DOHH2 (cell line): ENCODE measurements around the gene NFATC4.

Experiments used
- H3F3A ChIP-seq: fragments of 200-600 bp; sonication (generic), shearing (Covaris generic); 2 replicates; pipeline ENCODE4 v1.6.0; 2016; ENCODE audit warnings: antibody characterized with exemption, mild to moderate bottlenecking; ENCODE audit not compliant: control insufficient read depth, insufficient read depth
- H3K27ac ChIP-seq: fragments of 200-600 bp; sonication (generic); 2 replicates; pipeline ENCODE4 v1.5.1; 2014; ENCODE audit warnings: low read depth, mild to moderate bottlenecking, low read length, moderate library complexity
- H3K27me3 ChIP-seq: fragments of 200-600 bp; sonication (generic); 2 replicates; pipeline ENCODE4 v1.6.1; 2014; ENCODE audit warnings: mild to moderate bottlenecking, low read length, mixed read lengths; ENCODE audit not compliant: control insufficient read depth
- H3K36me3 ChIP-seq: fragments of 200-600 bp; sonication (generic); 2 replicates; pipeline ENCODE4 v1.6.1; 2014; ENCODE audit warnings: mild to moderate bottlenecking, low read length, moderate library complexity, mixed read lengths; ENCODE audit not compliant: control insufficient read depth
- H3K4me1 ChIP-seq: fragments of 200-600 bp; sonication (generic); 2 replicates; pipeline ENCODE4 v1.6.1; 2014; ENCODE audit warnings: mild to moderate bottlenecking, low read length, mixed read lengths; ENCODE audit not compliant: control insufficient read depth
- H3K4me2 ChIP-seq: fragments of 200-600 bp; sonication (generic); 2 replicates; pipeline ENCODE4 v1.6.0; 2014; ENCODE audit warnings: mild to moderate bottlenecking, low read length, moderate library complexity
- H3K4me3 ChIP-seq: fragments of 200-600 bp; sonication (generic); 2 replicates; pipeline ENCODE4 v1.5.1; 2014; ENCODE audit warnings: mild to moderate bottlenecking, low read length, mixed read lengths
- H3K79me2 ChIP-seq: fragments of 200-600 bp; sonication (generic); 2 replicates; pipeline ENCODE4 v1.6.1; 2014; ENCODE audit warnings: mild to moderate bottlenecking, low read length, mixed read lengths; ENCODE audit not compliant: control insufficient read depth
- H3K9me2 ChIP-seq: fragments of 200-600 bp; sonication (generic); replicated peaks from 2 replicates; pipeline ENCODE4 v1.6.1; 2014; ENCODE audit warnings: mild to moderate bottlenecking, low read length, mixed read lengths; ENCODE audit not compliant: control insufficient read depth
- H3K9me3 ChIP-seq: fragments of 200-600 bp; sonication (generic); 2 replicates; pipeline ENCODE4 v1.6.1; 2014; ENCODE audit warnings: antibody characterized with exemption, low read length, mixed read lengths; ENCODE audit not compliant: control insufficient read depth, insufficient read depth
- H4K20me1 ChIP-seq: fragments of 200-600 bp; sonication (generic); 2 replicates; pipeline ENCODE4 v1.6.0; 2014; ENCODE audit warnings: low read depth, mild to moderate bottlenecking, antibody characterized with exemption, low read length, moderate library complexity; ENCODE audit not compliant: control insufficient read depth, insufficient read depth
- EZH2phosphoT487 ChIP-seq: fragments of 200-600 bp; sonication (generic); IDR thresholded peaks from 2 replicates; pipeline ENCODE4 v1.6.1; 2017; ENCODE audit warnings: borderline replicate concordance, mild to moderate bottlenecking, antibody characterized with exemption, low read length, moderate library complexity, mixed read lengths
- TF ChIP-seq, protein P1 (sequence below): fragments of 200-600 bp; sonication (generic); IDR thresholded peaks from one replicate; pipeline ENCODE4 v1.5.1; 2014; ENCODE audit warnings: antibody characterized with exemption, mild to moderate bottlenecking, low read depth, low read length; ENCODE audit not compliant: poor library complexity, severe bottlenecking

Gene NFATC4

GRCh38 chr14:24368212-24368561 is 203 bp downstream of the NFATC4 start:
- TF ChIP-seq, protein P1, sequence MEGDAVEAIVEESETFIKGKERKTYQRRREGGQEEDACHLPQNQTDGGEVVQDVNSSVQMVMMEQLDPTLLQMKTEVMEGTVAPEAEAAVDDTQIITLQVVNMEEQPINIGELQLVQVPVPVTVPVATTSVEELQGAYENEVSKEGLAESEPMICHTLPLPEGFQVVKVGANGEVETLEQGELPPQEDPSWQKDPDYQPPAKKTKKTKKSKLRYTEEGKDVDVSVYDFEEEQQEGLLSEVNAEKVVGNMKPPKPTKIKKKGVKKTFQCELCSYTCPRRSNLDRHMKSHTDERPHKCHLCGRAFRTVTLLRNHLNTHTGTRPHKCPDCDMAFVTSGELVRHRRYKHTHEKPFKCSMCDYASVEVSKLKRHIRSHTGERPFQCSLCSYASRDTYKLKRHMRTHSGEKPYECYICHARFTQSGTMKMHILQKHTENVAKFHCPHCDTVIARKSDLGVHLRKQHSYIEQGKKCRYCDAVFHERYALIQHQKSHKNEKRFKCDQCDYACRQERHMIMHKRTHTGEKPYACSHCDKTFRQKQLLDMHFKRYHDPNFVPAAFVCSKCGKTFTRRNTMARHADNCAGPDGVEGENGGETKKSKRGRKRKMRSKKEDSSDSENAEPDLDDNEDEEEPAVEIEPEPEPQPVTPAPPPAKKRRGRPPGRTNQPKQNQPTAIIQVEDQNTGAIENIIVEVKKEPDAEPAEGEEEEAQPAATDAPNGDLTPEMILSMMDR = no peak
- no peak for TF ChIP-seq EZH2phosphoT487
- H3K79me2 ChIP-seq = peaks cover 14% of the 10 kb centered on the region
- H3K27ac ChIP-seq = peak overlapping the region; percentile 90
- H3F3A ChIP-seq = 0 out of 2 replicates have a peak, but pooled peaks cover 6% of the 10 kb centered on the region
- no peaks in the 10 kb centered on the region for H3K9me2 ChIP-seq
- no peaks in the 10 kb centered on the region for H4K20me1 ChIP-seq
- peak overlapping the region; percentile 87 for H3K4me2 ChIP-seq
- peaks cover 44% of the 10 kb centered on the region for H3K4me1 ChIP-seq
- no peaks in the 10 kb centered on the region for H3K9me3 ChIP-seq
- peak overlapping the region; percentile 88 for H3K4me3 ChIP-seq
- peaks cover 33% of the 10 kb centered on the region for H3K36me3 ChIP-seq
- H3K27me3 ChIP-seq = no peaks in the 10 kb centered on the region

DNA sequence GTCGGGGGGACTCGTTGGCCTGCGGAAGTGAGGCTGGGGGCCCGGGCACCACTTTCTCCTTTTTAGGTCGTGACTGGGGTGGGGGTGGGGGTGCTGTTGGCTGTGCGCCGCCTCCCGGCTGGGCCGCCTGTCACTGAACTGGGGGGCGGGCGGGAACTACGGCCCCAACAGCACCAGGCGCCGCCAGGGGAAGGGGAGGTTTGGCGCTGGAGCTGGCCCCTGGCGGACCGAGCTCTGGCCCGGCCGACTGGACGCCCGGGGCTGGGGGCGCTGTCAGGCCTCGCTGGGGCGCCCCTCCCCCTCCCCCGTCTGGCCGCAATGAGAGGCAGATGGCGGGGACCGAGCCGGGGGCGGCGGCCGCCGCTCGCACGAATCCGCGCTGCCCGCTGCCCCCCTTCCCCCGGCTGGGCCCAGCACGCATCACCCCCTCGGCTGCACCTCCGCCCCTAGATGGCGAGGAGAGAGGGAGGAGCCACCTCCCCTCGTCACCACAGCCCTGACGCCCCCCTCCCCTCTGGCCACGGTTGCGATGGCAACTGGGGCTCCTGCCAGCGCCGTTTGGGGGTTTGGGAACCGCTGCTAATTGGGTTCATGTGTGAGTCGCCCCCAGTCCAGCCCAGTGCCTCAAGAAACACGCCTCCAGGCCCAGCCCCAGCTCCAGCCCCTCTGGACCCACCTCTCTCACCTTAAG is 723 bp downstream of the NFATC4 start:
- peaks cover 14% of the 10 kb centered on the region for H3K79me2 ChIP-seq
- H3K27ac ChIP-seq = peak overlapping the region; percentile 90
- TF ChIP-seq, protein P1 = peak; percentile 28
- TF ChIP-seq EZH2phosphoT487 = no peak
- 0 out of 2 replicates have a peak, but pooled peaks cover 6% of the 10 kb centered on the region for H3F3A ChIP-seq
- H3K4me3 ChIP-seq = peak overlapping the region; percentile 88
- H3K4me2 ChIP-seq = peak overlapping the region; percentile 87
- no peaks in the 10 kb centered on the region for H3K9me2 ChIP-seq
- peaks cover 38% of the 10 kb centered on the region for H3K36me3 ChIP-seq
- H4K20me1 ChIP-seq = no peaks in the 10 kb centered on the region
- H3K9me3 ChIP-seq = no peaks in the 10 kb centered on the region
- H3K27me3 ChIP-seq = no peaks in the 10 kb centered on the region
- peaks cover 44% of the 10 kb centered on the region for H3K4me1 ChIP-seq

DNA sequence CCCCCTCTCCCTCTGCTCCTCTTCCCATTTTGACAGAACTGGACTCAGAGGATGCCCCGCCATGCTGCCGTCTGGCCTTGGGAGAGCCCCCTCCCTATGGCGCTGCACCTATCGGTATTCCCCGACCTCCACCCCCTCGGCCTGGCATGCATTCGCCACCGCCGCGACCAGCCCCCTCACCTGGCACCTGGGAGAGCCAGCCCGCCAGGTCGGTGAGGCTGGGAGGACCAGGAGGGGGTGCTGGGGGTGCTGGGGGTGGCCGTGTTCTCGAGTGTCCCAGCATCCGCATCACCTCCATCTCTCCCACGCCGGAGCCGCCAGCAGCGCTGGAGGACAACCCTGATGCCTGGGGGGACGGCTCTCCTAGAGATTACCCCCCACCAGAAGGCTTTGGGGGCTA is 1.5 kb downstream of the NFATC4 start:
- Histone ChIP-seq H3K27ac (no peak overlapping the region), H3K4me2 (peak overlapping the region; percentile 87), H3K4me3 (peak overlapping the region; percentile 88), H3K36me3 (peaks cover 45% of the 10 kb centered on the region), H3K9me3 (no peaks in the 10 kb centered on the region), H4K20me1 (no peaks in the 10 kb centered on the region), H3K79me2 (peaks cover 14% of the 10 kb centered on the region), H3K9me2 (no peaks in the 10 kb centered on the region), H3F3A (0 out of 2 replicates have a peak, but pooled peaks cover 6% of the 10 kb centered on the region), H3K27me3 (no peaks in the 10 kb centered on the region), H3K4me1 (peaks cover 44% of the 10 kb centered on the region)
- TF ChIP-seq EZH2phosphoT487 = no peak
- TF ChIP-seq, protein P1 = no peak
